ENCODE data around the gene MAGEB18. TPM values are rescaled to one million over a fixed set of nuclear protein-coding genes. Genes with fewer than 3 reads are reported as not detected.

MAGEB18 gene
- polyA plus RNA-seq (2013, experiment 1 of 4), result not detected
- not detected for polyA plus RNA-seq (2013, experiment 2 of 4)
- polyA plus RNA-seq (2013, experiment 3 of 4), result not detected
- not detected for polyA plus RNA-seq (2013, experiment 4 of 4)

DNA sequence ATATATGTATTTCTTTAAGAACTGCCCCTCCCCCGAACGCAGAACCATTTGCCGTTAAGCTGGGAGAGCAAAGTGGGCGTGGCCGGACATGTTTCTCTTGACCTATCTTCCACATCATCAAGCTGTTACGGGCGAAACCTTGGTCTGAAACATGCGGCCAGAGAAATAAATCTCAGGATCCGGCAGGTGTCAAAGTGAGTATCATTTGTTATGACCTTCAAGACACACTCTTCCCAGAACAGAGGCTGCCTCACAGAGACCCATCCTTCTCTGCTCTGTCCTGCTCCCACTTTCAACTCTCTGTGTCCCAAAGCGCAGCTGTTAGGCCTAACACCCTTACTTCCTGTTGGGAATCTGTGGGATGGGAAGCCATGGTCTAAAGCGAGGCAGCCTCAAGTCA is at the start of gene MAGEB18:
Gene MAGEB18 (plus strand): TSS at position 70 of the 400 bp plus-strand sequence. CDS start 643 bp downstream, outside the sequence.
- WGBS, 2 experiments, result 94 to 95% methylated on average over 9 to 11 of the region's 11 CpGs

GRCh38 chrX:26100421-26100920 is 37.7 kb upstream of the MAGEB18 start:
- Histone ChIP-seq H3K9me3 (ENCODE audit: control insufficient read depth, low read length) (no peaks in the 10 kb centered on the region), H3K4me3 (ENCODE audit: insufficient read depth, low read depth, low read length) (no peak overlapping the region), H3K36me3 (ENCODE audit: control insufficient read depth, insufficient read depth, low read length) (no peaks in the 10 kb centered on the region), H3K4me1 (ENCODE audit: control insufficient read depth, insufficient read depth, low read length) (no peaks in the 10 kb centered on the region), H3K27me3 (ENCODE audit: control insufficient read depth, insufficient read depth, low read length, poor library complexity, severe bottlenecking) (no peaks in the 10 kb centered on the region), H3K27ac (ENCODE audit: insufficient read depth, low read depth, low read length, poor library complexity, severe bottlenecking) (no peak overlapping the region)
- 88 to 92% methylated on average over 3 of the region's 3 CpGs for WGBS, 2 experiments

More for the DNA sequence above, at the start of gene MAGEB18:
- Histone ChIP-seq H3K4me1 (ENCODE audit: control insufficient read depth, insufficient read depth, low read length) (no peaks in the 10 kb centered on the region), H3K9me3 (ENCODE audit: control insufficient read depth, low read length) (no peaks in the 10 kb centered on the region), H3K27ac (ENCODE audit: insufficient read depth, low read depth, low read length, poor library complexity, severe bottlenecking) (no peak within 1 kb of the TSS), H3K36me3 (ENCODE audit: control insufficient read depth, insufficient read depth, low read length) (no peaks in the 10 kb centered on the region), H3K4me3 (ENCODE audit: insufficient read depth, low read depth, low read length) (no peak within 1 kb of the TSS), H3K27me3 (ENCODE audit: control insufficient read depth, insufficient read depth, low read length, poor library complexity, severe bottlenecking) (no peaks in the 10 kb centered on the region)

DNA sequence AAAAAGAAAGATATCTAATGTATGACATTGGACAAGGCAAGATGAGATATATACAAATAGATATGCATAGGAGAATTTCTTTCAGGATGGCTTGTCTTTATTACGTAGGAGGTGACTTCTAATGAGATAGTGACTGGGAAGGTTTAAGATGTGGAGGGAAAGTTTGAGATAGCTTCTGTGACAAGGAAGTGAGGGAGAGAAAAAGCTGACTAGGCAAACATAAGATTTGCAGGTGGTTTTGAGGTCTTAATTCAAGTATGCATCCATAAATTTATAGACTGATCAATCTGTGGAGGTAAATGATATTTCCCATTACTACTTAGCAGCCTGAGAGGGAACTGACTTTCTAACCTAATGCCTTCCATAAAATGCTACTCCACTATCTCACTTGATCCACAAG is 29.0 kb upstream of the MAGEB18 start:
- no peaks in the 10 kb centered on the region for H3K4me1 ChIP-seq (ENCODE audit: control insufficient read depth, insufficient read depth, low read length)
- H3K36me3 ChIP-seq (ENCODE audit: control insufficient read depth, insufficient read depth, low read length), result no peaks in the 10 kb centered on the region
- H3K27me3 ChIP-seq (ENCODE audit: control insufficient read depth, insufficient read depth, low read length, poor library complexity, severe bottlenecking), result no peaks in the 10 kb centered on the region
- no peaks in the 10 kb centered on the region for H3K9me3 ChIP-seq (ENCODE audit: control insufficient read depth, low read length)
- 81 to 96% methylated on average over 1 of the region's 1 CpG for WGBS, 2 experiments
- no peak overlapping the region for H3K4me3 ChIP-seq (ENCODE audit: insufficient read depth, low read depth, low read length)
- no peak overlapping the region for H3K27ac ChIP-seq (ENCODE audit: insufficient read depth, low read depth, low read length, poor library complexity, severe bottlenecking)

DNA sequence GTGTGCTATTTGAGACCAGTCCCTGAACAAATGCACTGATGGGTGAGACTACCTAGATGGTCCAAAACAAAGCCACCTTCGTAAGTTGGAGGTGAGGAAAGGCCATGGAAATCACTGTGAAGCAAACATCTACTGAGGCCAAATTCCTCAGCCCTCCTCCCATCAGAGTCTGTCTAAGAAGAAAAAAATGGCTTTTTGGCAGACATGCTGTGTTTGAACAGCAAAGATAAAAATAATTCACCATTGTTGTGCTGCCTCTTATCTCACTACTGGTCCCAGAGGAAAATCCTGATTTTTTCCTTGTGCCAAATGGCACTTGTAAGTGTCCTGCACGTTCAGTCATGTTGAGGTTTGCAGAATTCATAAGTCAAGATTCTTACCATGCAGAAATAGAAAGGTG is 7.9 kb downstream of the MAGEB18 start:
- no peaks in the 10 kb centered on the region for H3K9me3 ChIP-seq (ENCODE audit: control insufficient read depth, low read length)
- WGBS, 2 experiments, result 97 to 100% methylated on average over 1 to 2 of the region's 2 CpGs
- H3K27ac ChIP-seq (ENCODE audit: insufficient read depth, low read depth, low read length, poor library complexity, severe bottlenecking), result no peak overlapping the region
- no peaks in the 10 kb centered on the region for H3K36me3 ChIP-seq (ENCODE audit: control insufficient read depth, insufficient read depth, low read length)
- no peaks in the 10 kb centered on the region for H3K4me1 ChIP-seq (ENCODE audit: control insufficient read depth, insufficient read depth, low read length)
- no peak overlapping the region for H3K4me3 ChIP-seq (ENCODE audit: insufficient read depth, low read depth, low read length)
- H3K27me3 ChIP-seq (ENCODE audit: control insufficient read depth, insufficient read depth, low read length, poor library complexity, severe bottlenecking), result no peaks in the 10 kb centered on the region

- 92 to 96% methylated on average over 10 of the region's 10 CpGs for WGBS, 2 experiments
- no peak within 1 kb of the TSS for H3K4me3 ChIP-seq (ENCODE audit: insufficient read depth, low read depth, low read length)
- H3K4me1 ChIP-seq (ENCODE audit: control insufficient read depth, insufficient read depth, low read length), result no peaks in the 10 kb centered on the region
- H3K36me3 ChIP-seq (ENCODE audit: control insufficient read depth, insufficient read depth, low read length), result no peaks in the 10 kb centered on the region
- H3K9me3 ChIP-seq (ENCODE audit: control insufficient read depth, low read length), result no peaks in the 10 kb centered on the region
- no peak within 1 kb of the TSS for H3K27ac ChIP-seq (ENCODE audit: insufficient read depth, low read depth, low read length, poor library complexity, severe bottlenecking)
- no peaks in the 10 kb centered on the region for H3K27me3 ChIP-seq (ENCODE audit: control insufficient read depth, insufficient read depth, low read length, poor library complexity, severe bottlenecking)
These were observed 22.2 kb downstream of the MAGEB18 start, which contains the start of gene MAGEB6B for GRCh38 chrX:26160301-26160700. TSS of gene MAGEB6B (plus strand) at chrX:26160601. CDS start at chrX:26160601, 0 bp downstream.

Data from ectodermal cell (in vitro differentiated cells).